Subcutaneous adipose tissue (tissue), 4 donors: ENCODE measurements around the gene CEP44. TPM values are rescaled to one million over a fixed set of nuclear protein-coding genes. Genes with fewer than 3 reads are reported as not detected.

Experiments
- CTCF ChIP-seq: fragments of 450-650 bp; IDR thresholded peaks from one replicate; pipeline ENCODE4 v1.5.1; 2016; ENCODE audit warnings: low read depth, mild to moderate bottlenecking, control low read depth, antibody characterized with exemption, moderate library complexity
- total RNA-seq, 4 donors: library from RNA; depleted of rRNA; stranded (reverse); fragments of >200 nt; gene quantifications; one replicate each; pipeline ENCODE4 v1.1.0, GENCODE V29; 2016

The CEP44 gene
- total RNA-seq, 4 donors from 2014 or later, result 14.7 to 18.7 (median 18.4) TPM

DNA sequence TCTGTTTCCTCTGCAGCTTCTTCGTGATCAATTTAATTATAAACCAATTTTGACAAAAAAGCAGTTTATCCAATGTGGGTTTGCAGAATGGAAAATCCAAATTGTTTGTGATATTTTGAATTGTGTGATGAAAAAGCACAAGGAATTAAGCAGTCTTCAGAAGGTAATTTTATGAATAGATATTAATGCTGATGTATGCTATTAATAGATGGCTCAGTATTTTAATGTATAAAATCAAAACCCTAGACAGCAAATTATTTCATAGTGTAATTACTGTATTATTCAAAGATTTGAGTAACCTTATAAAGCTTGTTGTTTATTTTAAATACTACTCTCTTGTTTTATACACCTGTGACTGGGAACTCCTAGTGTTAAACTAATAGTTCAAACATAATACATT is 20.0 kb downstream of the CEP44 start:
- TF ChIP-seq CTCF, result no peak

DNA sequence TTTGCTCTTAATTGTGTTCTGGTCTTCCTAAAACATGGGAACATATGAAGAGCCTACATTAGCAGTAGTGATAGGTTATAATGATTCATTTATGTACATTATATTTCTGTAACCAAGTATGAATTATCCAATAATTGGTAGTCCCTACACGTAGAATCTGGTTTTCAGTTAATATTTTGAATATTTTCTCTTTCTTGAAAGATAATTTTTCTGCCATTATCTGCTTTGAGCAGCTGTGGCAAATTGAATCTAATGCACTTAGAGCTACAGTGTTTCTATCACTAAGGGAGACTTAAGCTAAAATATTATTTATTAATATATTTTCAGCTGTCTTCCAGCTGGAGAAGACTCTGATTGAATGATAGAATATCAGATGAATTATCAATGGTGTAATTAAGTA is 21.0 kb downstream of the CEP44 start:
- TF ChIP-seq CTCF, result no peak

DNA sequence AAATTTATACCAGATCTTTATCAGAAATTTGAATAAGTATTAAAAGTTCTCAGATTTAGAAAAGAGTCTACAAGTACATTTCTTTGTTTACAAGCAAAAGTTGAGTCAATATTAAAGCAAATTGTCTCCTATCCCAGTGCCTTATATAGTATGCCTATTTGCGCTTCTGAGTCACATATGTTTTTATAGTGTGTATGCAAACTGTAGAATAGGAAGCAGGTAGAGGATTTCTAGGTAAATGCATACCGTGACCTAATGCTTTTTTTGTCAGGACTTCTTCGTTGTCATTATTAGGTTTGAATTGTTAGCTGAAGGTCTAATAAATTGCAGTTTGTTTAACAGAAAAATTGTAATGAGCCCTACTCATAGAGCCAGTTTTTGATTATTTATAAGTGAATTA is 22.2 kb downstream of the CEP44 start:
- TF ChIP-seq CTCF, result no peak

GRCh38 chr4:174307694-174308093 is 24.0 kb downstream of the CEP44 start:
- no peak for TF ChIP-seq CTCF

GRCh38 chr4:174312993-174313392 is 29.3 kb downstream of the CEP44 start:
- TF ChIP-seq CTCF, result no peak

DNA sequence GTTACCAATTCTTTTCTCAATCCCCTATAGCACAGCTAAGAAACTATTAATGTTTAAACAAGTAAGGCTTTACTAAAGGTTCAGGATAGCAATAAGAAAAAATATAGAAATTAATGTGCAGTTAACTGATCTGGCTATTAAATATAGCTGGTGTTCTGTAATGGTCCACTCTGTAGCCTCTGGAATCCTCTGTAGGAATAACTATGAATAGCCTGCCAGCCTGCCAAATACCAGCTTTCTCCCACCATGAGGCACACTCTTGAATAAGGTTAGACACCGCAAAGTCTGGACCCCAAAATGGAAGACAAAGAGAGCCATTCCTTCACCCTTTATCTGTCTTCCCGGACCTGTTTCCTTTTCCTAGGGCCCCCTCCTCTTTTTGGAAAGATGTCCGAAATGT is 30.6 kb downstream of the CEP44 start:
- no peak for TF ChIP-seq CTCF

DNA sequence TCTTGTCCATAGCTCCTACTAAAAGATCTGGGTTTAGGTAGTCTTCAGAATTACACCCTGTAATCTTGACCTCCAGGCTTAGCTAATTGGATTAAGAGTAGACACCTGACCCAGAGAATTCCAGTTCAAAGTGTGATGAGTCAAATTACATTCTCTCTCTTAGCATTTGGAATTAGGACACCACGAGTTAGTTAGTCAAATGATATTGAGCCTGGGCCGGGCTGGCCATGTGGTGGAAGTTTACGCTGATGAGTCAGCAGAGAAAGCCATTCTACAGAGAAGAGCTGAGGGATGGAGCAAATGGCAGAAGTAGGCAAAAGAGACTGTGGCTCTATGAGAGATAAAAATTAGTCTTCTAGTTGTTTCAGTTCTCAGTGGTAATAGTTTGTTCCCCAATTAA is 31.1 kb downstream of the CEP44 start:
- TF ChIP-seq CTCF, result no peak
